ENCODE results near the gene STRIT1.
A peak's percentile ranks its signal among the peaks of the same experiment; 100 is the strongest.
"Not testable (repeated sequence)": the region's sequence is repeated elsewhere in the genome, so short reads cannot be mapped to it uniquely, and the experiment has no call there.

Gene STRIT1

GRCh38 chr3:155270063-155270462, 23.4 kb downstream of the STRIT1 start:
- DNase-seq, result no peak

GRCh38 chr3:155262855-155263254, 30.6 kb downstream of the STRIT1 start:
- not testable (repeated sequence) for DNase-seq

GRCh38 chr3:155262295-155262694, 31.2 kb downstream of the STRIT1 start:
- no peak for DNase-seq

- DNase-seq, result no peak
Observed at GRCh38 chr3:155254445-155254844, 39.0 kb downstream of the STRIT1 start.

GRCh38 chr3:155252535-155252934, 40.9 kb downstream of the STRIT1 start:
- DNase-seq, result peak; percentile 76

GRCh38 chr3:155252021-155252420, 41.5 kb downstream of the STRIT1 start:
- DNase-seq, result no peak

- no peak for DNase-seq
Observed at GRCh38 chr3:155248531-155249187, 44.8 kb downstream of the STRIT1 start.

- no peak for DNase-seq
Observed at GRCh38 chr3:155244699-155245098, 48.8 kb downstream of the STRIT1 start.

- no peak for DNase-seq
Observed at GRCh38 chr3:155244216-155244615, 49.3 kb downstream of the STRIT1 start.

GRCh38 chr3:155243512-155243921, 50.0 kb downstream of the STRIT1 start:
- peak; percentile 61 for DNase-seq

- DNase-seq, result peak; percentile 67
Observed at GRCh38 chr3:155242342-155242741, 51.1 kb downstream of the STRIT1 start.

- DNase-seq, result peak; percentile 92
Observed at GRCh38 chr3:155241579-155241978, 51.9 kb downstream of the STRIT1 start.
